Left ventricle myocardium inferior (tissue), 1 donor: ENCODE measurements around the gene CXCL11. TPM values are rescaled to one million over a fixed set of nuclear protein-coding genes. Genes with fewer than 3 reads are reported as not detected.
A peak's percentile ranks its signal among the peaks of the same experiment; 100 is the strongest.
"Not testable (repeated sequence)": the region's sequence is repeated elsewhere in the genome, so short reads cannot be mapped to it uniquely, and the experiment has no call there.

Experiments used
- DNase-seq: peaks from one replicate; pipeline ENCODE4 v3.0.0-alpha.2; 2020
- H3K27ac ChIP-seq: fragments of 200-600 bp; replicated peaks from 2 replicates; pipeline ENCODE4 v1.8.0; 2021
- H3K27me3 ChIP-seq: fragments of 200-600 bp; 2 replicates; pipeline ENCODE4 v1.8.0; 2021; ENCODE audit warnings: low read depth
- H3K36me3 ChIP-seq: fragments of 200-600 bp; 2 replicates; pipeline ENCODE4 v1.8.0; 2021
- H3K4me1 ChIP-seq: fragments of 200-600 bp; 2 replicates; pipeline ENCODE4 v1.8.0; 2021
- H3K4me3 ChIP-seq: fragments of 200-600 bp; 2 replicates; pipeline ENCODE4 v1.8.0; 2021; ENCODE audit warnings: mild to moderate bottlenecking, moderate library complexity
- H3K9me3 ChIP-seq: fragments of 200-600 bp; replicated peaks from 2 replicates; pipeline ENCODE4 v1.8.0; 2021
- intact Hi-C: fragments of 100-400 bp; cut with micrococcal nuclease; formaldehyde crosslinking; loops from one replicate; pipeline ENCODE4 v1.11.0; 2022
- total RNA-seq: library from RNA; stranded (reverse); fragmentation: NEBNext Ultra II Directional; extraction: Animal tissue kit (Norgen Biotek cat#: 25700); gene quantifications from one replicate; pipeline ENCODE4 v1.2.1, GENCODE V29; 2021
- TF ChIP-seq, protein P1 (sequence below): fragments of 200-600 bp; IDR thresholded peaks from 2 replicates; pipeline ENCODE4 v1.8.0; 2021; ENCODE audit warnings: antibody characterized with exemption, mild to moderate bottlenecking, borderline replicate concordance
- donor health status: DM: no; HTN: yes; CAD: no; lungs with severe emphysema.

The CXCL11 gene
- total RNA-seq, 1 donor from 2014 or later = not detected

DNA sequence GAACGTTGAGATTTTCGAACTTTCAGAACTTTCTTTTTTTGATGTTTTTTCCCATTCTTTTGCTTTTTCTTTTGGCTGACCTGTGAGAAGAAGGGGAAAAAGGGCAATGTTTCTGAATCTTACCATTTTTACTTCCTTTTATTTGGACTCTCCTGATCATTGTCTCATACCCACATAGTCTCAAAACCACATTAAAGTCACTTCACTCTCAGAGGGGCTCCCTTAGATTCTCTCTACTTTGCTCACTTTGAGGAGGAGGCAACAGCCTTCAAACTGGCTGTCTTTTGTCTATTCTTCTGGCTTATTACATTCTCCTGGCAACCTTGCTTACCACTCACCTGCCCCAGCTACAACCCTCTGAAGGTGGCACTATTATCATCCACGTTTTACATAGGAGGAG lies 32.2 kb downstream of the CXCL11 start:
- H3K9me3 ChIP-seq = no peaks in the 10 kb centered on the region
- DNase-seq = no peak
- no peak overlapping the region for H3K4me3 ChIP-seq
- no peaks in the 10 kb centered on the region for H3K36me3 ChIP-seq
- H3K27ac ChIP-seq = peak overlapping the region; percentile 59
- intact Hi-C loops = loop anchor here (2.0 kb wide), 1 partner anchor 61 kb away; no protein-coding TSS in a partner anchor
- H3K4me1 ChIP-seq = peaks cover 10% of the 10 kb centered on the region
- no peaks in the 10 kb centered on the region for H3K27me3 ChIP-seq
- TF ChIP-seq, protein P1, sequence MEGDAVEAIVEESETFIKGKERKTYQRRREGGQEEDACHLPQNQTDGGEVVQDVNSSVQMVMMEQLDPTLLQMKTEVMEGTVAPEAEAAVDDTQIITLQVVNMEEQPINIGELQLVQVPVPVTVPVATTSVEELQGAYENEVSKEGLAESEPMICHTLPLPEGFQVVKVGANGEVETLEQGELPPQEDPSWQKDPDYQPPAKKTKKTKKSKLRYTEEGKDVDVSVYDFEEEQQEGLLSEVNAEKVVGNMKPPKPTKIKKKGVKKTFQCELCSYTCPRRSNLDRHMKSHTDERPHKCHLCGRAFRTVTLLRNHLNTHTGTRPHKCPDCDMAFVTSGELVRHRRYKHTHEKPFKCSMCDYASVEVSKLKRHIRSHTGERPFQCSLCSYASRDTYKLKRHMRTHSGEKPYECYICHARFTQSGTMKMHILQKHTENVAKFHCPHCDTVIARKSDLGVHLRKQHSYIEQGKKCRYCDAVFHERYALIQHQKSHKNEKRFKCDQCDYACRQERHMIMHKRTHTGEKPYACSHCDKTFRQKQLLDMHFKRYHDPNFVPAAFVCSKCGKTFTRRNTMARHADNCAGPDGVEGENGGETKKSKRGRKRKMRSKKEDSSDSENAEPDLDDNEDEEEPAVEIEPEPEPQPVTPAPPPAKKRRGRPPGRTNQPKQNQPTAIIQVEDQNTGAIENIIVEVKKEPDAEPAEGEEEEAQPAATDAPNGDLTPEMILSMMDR = no peak

DNA sequence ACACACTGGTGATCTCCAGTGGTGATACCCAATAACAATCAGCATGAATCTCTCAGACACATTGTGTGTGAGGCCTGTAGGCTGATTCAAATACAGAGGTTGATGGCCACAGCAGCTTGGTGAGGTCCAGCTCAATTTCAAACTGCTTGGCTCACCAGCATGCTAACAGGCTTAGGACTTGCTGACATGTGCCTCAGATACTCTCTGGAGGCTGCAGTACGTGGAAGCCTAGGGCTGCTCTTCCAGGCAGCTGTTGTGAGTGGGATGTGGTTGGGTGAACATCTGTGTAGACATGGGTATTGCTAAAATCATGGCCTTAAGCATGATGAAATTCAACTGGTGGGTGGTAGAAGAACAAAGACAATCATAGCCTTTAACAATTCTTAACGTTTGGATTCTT lies 32.8 kb downstream of the CXCL11 start:
- no peak for DNase-seq
- intact Hi-C loops = loop anchor here (2.0 kb wide), 1 partner anchor 62 kb away; no protein-coding TSS in a partner anchor
- peak overlapping the region; percentile 59 for H3K27ac ChIP-seq

DNA sequence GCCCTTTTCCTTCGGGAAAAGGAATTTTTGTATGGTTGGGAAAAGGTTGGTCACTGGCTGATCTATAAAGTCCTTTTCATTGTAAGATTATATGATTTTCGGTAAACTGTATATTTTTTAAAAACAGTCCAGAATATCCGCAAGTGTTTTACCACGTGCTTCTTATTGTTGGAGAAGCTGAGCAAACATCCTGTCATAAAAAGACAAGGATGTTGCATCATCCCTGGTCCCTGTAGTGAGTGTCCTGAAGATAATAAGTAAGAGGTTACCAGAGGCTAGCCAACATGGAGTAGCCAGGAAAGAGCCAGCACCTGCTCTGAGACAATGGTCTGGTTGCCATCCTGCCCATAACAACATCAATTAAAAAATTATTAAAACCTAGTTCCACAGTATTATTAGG lies 33.7 kb downstream of the CXCL11 start:
- TF ChIP-seq, protein P1 = no peak
- intact Hi-C loops = loop anchor here (2.0 kb wide), 1 partner anchor 63 kb away; no protein-coding TSS in a partner anchor
- H3K27ac ChIP-seq = peak overlapping the region; percentile 59
- no peak for DNase-seq
- peaks cover 10% of the 10 kb centered on the region for H3K4me1 ChIP-seq
- H3K4me3 ChIP-seq = no peak overlapping the region
- H3K9me3 ChIP-seq = no peaks in the 10 kb centered on the region
- H3K36me3 ChIP-seq = no peaks in the 10 kb centered on the region
- no peaks in the 10 kb centered on the region for H3K27me3 ChIP-seq

More for the DNA sequence above, 32.8 kb downstream of the CXCL11 start:
- TF ChIP-seq, protein P1 = no peak
- no peaks in the 10 kb centered on the region for H3K36me3 ChIP-seq
- peaks cover 10% of the 10 kb centered on the region for H3K4me1 ChIP-seq
- no peak overlapping the region for H3K4me3 ChIP-seq
- no peaks in the 10 kb centered on the region for H3K9me3 ChIP-seq
- H3K27me3 ChIP-seq = no peaks in the 10 kb centered on the region

DNA sequence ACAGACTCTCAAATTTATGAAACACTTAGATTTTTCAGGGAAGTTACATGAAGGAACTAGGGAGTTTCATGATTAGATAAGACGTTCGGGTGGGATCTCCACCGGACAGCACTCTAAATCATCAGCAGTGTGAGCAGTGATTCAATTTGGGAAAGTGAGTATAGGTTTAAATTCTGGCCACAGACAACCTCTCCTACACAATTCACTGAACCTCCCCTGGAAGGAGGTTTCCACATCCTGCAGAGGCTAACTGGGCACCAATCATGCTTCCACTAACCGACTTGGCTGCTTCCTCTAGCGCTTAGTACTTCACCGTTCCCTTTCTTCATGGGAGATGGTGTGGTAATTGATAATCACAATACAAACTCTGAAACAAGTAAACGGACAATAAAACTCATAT lies 34.2 kb downstream of the CXCL11 start:
- TF ChIP-seq, protein P1 = no peak
- DNase-seq = no peak
- no peaks in the 10 kb centered on the region for H3K27me3 ChIP-seq
- peaks cover 10% of the 10 kb centered on the region for H3K4me1 ChIP-seq
- H3K27ac ChIP-seq = peak overlapping the region; percentile 59
- H3K4me3 ChIP-seq = no peak overlapping the region
- no peaks in the 10 kb centered on the region for H3K36me3 ChIP-seq
- no peaks in the 10 kb centered on the region for H3K9me3 ChIP-seq
- intact Hi-C loops = loop anchor here (2.0 kb wide), 1 partner anchor 63 kb away; no protein-coding TSS in a partner anchor

DNA sequence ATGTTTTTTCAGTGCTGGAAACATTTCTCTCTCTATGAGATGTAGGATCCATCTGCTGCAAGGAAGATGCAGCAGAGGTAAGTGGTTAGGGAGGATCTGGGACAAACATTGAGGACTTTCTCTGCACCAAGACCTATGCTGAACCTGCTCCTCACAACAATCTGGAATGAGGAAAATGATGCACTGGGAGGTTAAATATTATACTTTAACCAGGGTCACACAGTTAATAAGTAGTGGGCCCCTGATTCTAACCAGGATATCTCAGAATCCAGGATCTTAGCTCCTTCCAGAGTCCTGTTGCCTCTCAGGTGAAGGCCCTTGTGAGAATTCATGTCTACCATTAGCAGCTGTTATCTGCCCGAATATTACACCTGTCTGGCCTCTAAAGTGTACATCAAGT lies 35.6 kb downstream of the CXCL11 start:
- intact Hi-C loops = no loop called here
- DNase-seq = no peak
- TF ChIP-seq, protein P1 = no peak
- Histone ChIP-seq H3K27ac (no peak overlapping the region), H3K4me1 (peaks cover 10% of the 10 kb centered on the region), H3K9me3 (no peaks in the 10 kb centered on the region), H3K36me3 (no peaks in the 10 kb centered on the region), H3K4me3 (no peak overlapping the region), H3K27me3 (no peaks in the 10 kb centered on the region)

DNA sequence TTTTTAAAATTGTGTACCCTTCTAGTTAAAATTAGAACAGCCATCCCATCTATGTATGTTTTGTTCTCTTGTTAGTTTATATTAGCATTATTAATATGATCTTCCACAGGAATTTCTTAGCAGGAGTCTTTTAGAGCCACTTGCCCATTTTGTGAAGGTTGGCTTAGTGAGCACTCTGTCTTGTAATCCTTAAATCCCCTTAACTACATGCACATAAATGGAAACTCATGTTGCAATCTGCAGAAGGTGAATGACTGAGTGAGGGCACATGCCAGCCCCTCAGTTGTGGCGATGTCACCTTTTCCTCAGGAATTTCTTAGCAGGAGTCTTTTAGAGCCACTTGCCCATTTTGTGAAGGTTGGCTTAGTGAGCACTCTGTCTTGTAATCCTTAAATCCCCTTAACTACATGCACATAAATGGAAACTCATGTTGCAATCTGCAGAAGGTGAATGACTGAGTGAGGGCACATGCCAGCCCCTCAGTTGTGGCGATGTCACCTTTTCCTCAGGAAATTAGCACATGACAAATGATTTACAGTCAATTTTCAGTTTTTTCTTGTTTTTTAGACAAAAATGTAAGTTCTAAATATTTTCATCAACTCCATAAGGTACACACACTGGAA lies 37.2 kb downstream of the CXCL11 start:
- H3K36me3 ChIP-seq, H3K4me3 ChIP-seq, H3K27ac ChIP-seq, H3K9me3 ChIP-seq, H3K27me3 ChIP-seq, DNase-seq, intact Hi-C loops: not testable (repeated sequence)
- H3K4me1 ChIP-seq = peaks cover 10% of the 10 kb centered on the region
